Suprapubic skin (tissue), 4 donors: ENCODE data around the gene SLC32A1.

Source experiments
- CTCF ChIP-seq, 2 donors: fragments of 200-600 bp in 1 of 2; fragments of 450-650 bp in 1 of 2; sonication (generic) in 1 of 2; IDR thresholded peaks; one replicate each; pipeline ENCODE4 v1.5.1; 2016 to 2019; ENCODE audit warnings: antibody characterized with exemption in 2 of 2, mild to moderate bottlenecking in 1 of 2, moderate library complexity in 1 of 2
- POLR2A ChIP-seq, 2 donors: fragments of 450-650 bp; IDR thresholded peaks; one replicate each; pipeline ENCODE4 v1.6.1; 2017; ENCODE audit warnings: antibody characterized with exemption in 2 of 2, mild to moderate bottlenecking in 2 of 2, moderate library complexity in 2 of 2
- POLR2AphosphoS5 ChIP-seq, 3 donors: sonication (generic); formaldehyde crosslinking; IDR thresholded peaks; one replicate each; pipeline ENCODE4 v1.6.1; 2017; ENCODE audit warnings: antibody characterized with exemption in 3 of 3

DNA sequence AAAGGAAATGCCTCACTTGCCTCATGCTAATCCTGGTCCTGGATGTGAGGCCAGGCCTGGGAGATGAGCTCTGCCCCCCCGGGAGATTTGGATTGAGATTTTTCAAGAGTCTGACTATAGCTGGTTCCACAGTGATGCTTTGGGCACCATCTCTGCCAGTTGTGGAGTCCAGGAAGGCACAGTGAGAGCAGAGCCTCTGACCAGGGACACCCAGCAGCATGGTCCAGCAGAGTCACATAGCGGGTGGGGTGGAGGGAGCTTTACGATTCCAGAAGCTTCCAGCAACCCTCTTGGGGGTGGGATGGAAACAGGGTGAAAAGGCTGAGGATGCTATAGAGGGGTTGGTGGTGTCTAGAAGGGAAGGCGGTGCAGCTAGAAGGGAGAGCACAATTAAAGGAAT, 8.7 kb downstream of the SLC32A1 start:
- TF ChIP-seq CTCF (IDR thresholded peaks at IDR 0.05) (no peak), POLR2A (IDR thresholded peaks at IDR 0.05) (no peak), POLR2AphosphoS5 (IDR thresholded peaks at IDR 0.05) (no peak)
